ENCODE results near the gene MAPKBP1.
"Not testable (repeated sequence)": the region's sequence is repeated elsewhere in the genome, so short reads cannot be mapped to it uniquely, and the experiment has no call there.

- TF ChIP-seq CTCF (IDR thresholded peaks at IDR 0.05; ENCODE audit: low read depth, low read length); MYC (IDR thresholded peaks at IDR 0.05; ENCODE audit: low read depth, low read length); POLR2A (IDR thresholded peaks at IDR 0.05; ENCODE audit: extremely low read depth, insufficient read length); MAX (IDR thresholded peaks at IDR 0.05; ENCODE audit: low read depth, low read length): not testable (repeated sequence)
Observed at GRCh38 chr15:41831291-41831690, 57.0 kb downstream of the MAPKBP1 start.
